ENCODE results near the gene TRIM15. TPM values are rescaled to one million over a fixed set of nuclear protein-coding genes. Genes with fewer than 3 reads are reported as not detected.

The TRIM15 gene
- total and polyA plus RNA-seq, 9 of the 15 experiments (the other 6 are each of a cell fraction or from before 2014, with no cell fraction given) = 0.06 to 2.6 (median 0.83) TPM

- no peak overlapping the region for H3K9ac ChIP-seq (ENCODE audit: insufficient read depth in 1 of 2, low read depth in 2 of 2, low read length in 2 of 2)
- DNase-seq (ENCODE audit: extremely low read depth in 1 of 4, low spot score in 3 of 4) (no peak), ATAC-seq (no peak), FAIRE-seq (no peak)
- H3K79me2 ChIP-seq (ENCODE audit: control insufficient read depth, insufficient read depth, low read length) = no peaks in the 10 kb centered on the region
- H3K4me1 ChIP-seq (replicated peaks in 1 of 2; ENCODE audit: control insufficient read depth in 2 of 2, insufficient read depth in 2 of 2, low read length in 2 of 2) = peaks cover 0 to 4% of the 10 kb centered on the region in 2 experiments; a peak in 3 of 5 replicates
- H3K4me2 ChIP-seq (ENCODE audit: insufficient read depth, low read length) = no peak overlapping the region
- H3K4me3 ChIP-seq = no peak overlapping the region
- in situ Hi-C loops (cut with MboI) (no loop called here), intact Hi-C loops (cut with micrococcal nuclease) (no loop called here)
- 2% methylated on average over 2 of the region's 2 CpGs for WGBS (ENCODE audit: insufficient coverage, low coverage, missing lambda C conversion rate)
- H3K27ac ChIP-seq (ENCODE audit: extremely low read depth, low read depth, low read length) = no peak overlapping the region
- H3K27me3 ChIP-seq (ENCODE audit: control insufficient read depth in 2 of 2, insufficient read depth in 2 of 2, low read length in 2 of 2) = peaks cover 2 to 14% of the 10 kb centered on the region in 2 experiments; a peak in 3 of 5 replicates
- CTCF ChIA-PET (ENCODE audit: low intra/inter-chr PET ratio) = no interaction called here
- no peaks in the 10 kb centered on the region for H4K20me1 ChIP-seq (replicated peaks; ENCODE audit: control insufficient read depth, insufficient read depth, low read length)
- H2AFZ ChIP-seq (ENCODE audit: low read depth, low read length) = no peak overlapping the region
- POLR2A ChIA-PET = interaction anchor here (2.3 kb wide), 1 partner anchor 9 kb away, joined by 6 read pairs; no protein-coding TSS in a partner anchor
- BruUV-seq (replicated peaks) = no TSS peak
- no peaks in the 10 kb centered on the region for H3K9me3 ChIP-seq (replicated peaks; ENCODE audit: control insufficient read depth, insufficient read depth, low read depth, low read length)
- H3K36me3 ChIP-seq (ENCODE audit: control insufficient read depth, insufficient read depth, low read length) = no peaks in the 10 kb centered on the region
- H3K9me1 ChIP-seq (ENCODE audit: control insufficient read depth, insufficient read depth, low read length) = no peaks in the 10 kb centered on the region
- no peak for TF ChIP-seq RAD51 (IDR thresholded peaks at IDR 0.05; ENCODE audit: borderline replicate concordance, low read depth)
- TF ChIP-seq COPS2 (conservative IDR thresholded peaks at IDR 0.05) = no peak
- TF ChIP-seq BCLAF1 (IDR thresholded peaks at IDR 0.05; ENCODE audit: borderline replicate concordance in 1 of 2, control insufficient read depth in 1 of 2, low read depth in 2 of 2, low read length in 1 of 2) = no peak
- TF ChIP-seq TFAM (CRISPR knock-in tag; conservative IDR thresholded peaks at IDR 0.05) = no peak
Observed at GRCh38 chr6:30135147-30135546, 28.2 kb upstream of the TRIM15 start.

All from K562 (cell line).